Small intestine (tissue), 7 donors: ENCODE data around the gene CNTN5. TPM values are rescaled to one million over a fixed set of nuclear protein-coding genes. Genes with fewer than 3 reads are reported as not detected.

ENCODE experiments used
- DNase-seq, 2 donors: peaks; one replicate each; pipeline versions ENCODE4 v3.0.0 to v3.0.0-alpha.2; 2013
- FAIRE-seq: peaks from 2 replicates; lab custom pipeline; 2012; peaks lifted over from hg19 to GRCh38; lab: Jason Lieb, UNC
- H3K27ac ChIP-seq, 3 donors: one replicate each; pipeline ENCODE4 v1.5.1; 2013; ENCODE audit warnings: low read length in 2 of 3, mild to moderate bottlenecking in 2 of 3, control low read depth in 1 of 3, inconsistent platforms in 1 of 3, low read depth in 1 of 3, moderate library complexity in 1 of 3
- H3K27me3 ChIP-seq, 3 donors: one replicate each; pipeline ENCODE4 v1.6.1; 2013; ENCODE audit warnings: low read length in 3 of 3, inconsistent platforms in 1 of 3; ENCODE audit not compliant: control insufficient read depth in 3 of 3, insufficient read depth in 3 of 3
- H3K36me3 ChIP-seq, 3 donors: one replicate each; pipeline ENCODE4 v1.6.1; 2013; ENCODE audit warnings: low read length in 3 of 3, inconsistent platforms in 1 of 3, low read depth in 1 of 3, mild to moderate bottlenecking in 1 of 3, moderate library complexity in 1 of 3; ENCODE audit not compliant: control insufficient read depth in 3 of 3, insufficient read depth in 2 of 3
- H3K4me1 ChIP-seq, 3 donors: one replicate each; pipeline ENCODE4 v1.6.1; 2013; ENCODE audit warnings: low read length in 2 of 3, inconsistent platforms in 1 of 3, low read depth in 1 of 3, mild to moderate bottlenecking in 1 of 3, moderate library complexity in 1 of 3; ENCODE audit not compliant: control insufficient read depth in 3 of 3, insufficient read depth in 2 of 3
- H3K4me3 ChIP-seq, 3 donors: one replicate each; pipeline ENCODE4 v1.5.1; 2013; ENCODE audit warnings: low read length in 3 of 3, control low read depth in 1 of 3, inconsistent platforms in 1 of 3, low read depth in 1 of 3, mild to moderate bottlenecking in 1 of 3, moderate library complexity in 1 of 3
- H3K9me3 ChIP-seq, 2 donors: one replicate each; pipeline ENCODE4 v1.6.1; 2013; ENCODE audit warnings: low read depth in 1 of 2, low read length in 1 of 2; ENCODE audit not compliant: control insufficient read depth in 2 of 2, insufficient read depth in 1 of 2
- WGBS, 3 donors: extraction: QIAGEN DNeasy Blood & Tissue Kit; methylation state at CpG; one replicate each; pipeline ENCODE4 v1.1.7; 2013; 5-methylcytosine and 5-hydroxymethylcytosine counted together
- polyA plus RNA-seq, 4 donors: library from polyadenylated mRNA; stranded (reverse) in 3 of 4; unstranded in 1 of 4; fragments of 200-250 nt in 3 of 4; fragments of 120-200 nt in 1 of 4; gene quantifications; one replicate each; pipeline versions ENCODE4 v1.2.1 to v1.2.3, GENCODE V29; 2013
- donor health status: healthy with polysubstance abuse.
- donor health status: control.
- donor health status: control.
- donor health status: Bipolar disorder and iron deficiency.
- donor health status: healthy.

Gene CNTN5
- polyA plus RNA-seq, 4 donors, result 0.04 to 0.09 TPM; not detected in 2

DNA sequence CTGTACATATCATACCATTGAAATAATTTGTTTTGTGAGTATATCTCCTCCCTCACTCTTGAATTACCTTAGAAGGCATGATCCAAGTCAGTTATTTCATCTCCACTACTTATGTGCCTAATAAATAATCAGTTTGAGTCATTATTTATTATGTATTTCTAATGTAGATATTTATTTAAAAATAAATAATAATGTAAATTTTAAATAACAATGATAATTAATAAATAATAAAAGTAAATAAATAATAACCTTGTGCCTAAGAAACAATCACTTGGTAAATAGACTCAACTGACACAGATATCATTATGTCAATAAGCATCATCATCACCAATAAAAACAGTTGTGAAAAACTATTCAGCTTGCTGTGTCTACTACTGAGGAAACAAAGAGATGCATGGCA is 213.8 kb downstream of the CNTN5 start:
- no peak for DNase-seq
- H3K27ac ChIP-seq, result no peak overlapping the region
- H3K4me3 ChIP-seq, result no peak overlapping the region
- no peaks in the 10 kb centered on the region for H3K36me3 ChIP-seq
- no peaks in the 10 kb centered on the region for H3K27me3 ChIP-seq
- no peaks in the 10 kb centered on the region for H3K9me3 ChIP-seq
- no peak for FAIRE-seq
- H3K4me1 ChIP-seq, result no peaks in the 10 kb centered on the region

DNA sequence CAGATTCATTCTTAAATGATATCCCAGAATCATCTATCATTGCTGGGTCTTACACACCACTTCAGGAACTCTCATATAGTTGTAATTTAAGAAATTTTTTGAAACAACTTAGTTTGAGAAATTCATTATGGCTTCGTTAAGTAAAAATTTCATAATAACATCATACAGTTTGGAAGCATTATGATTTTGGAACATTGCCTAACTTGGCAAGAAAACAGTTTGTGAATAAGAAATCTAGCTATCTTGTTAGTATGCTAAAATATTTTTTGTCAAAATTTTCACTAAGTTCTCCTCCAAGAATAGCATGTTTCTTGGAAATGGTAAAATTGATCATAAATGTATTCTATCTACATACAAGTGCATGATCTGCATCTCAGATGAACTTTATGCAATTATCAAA is 217.7 kb downstream of the CNTN5 start:
- FAIRE-seq, result no peak

DNA sequence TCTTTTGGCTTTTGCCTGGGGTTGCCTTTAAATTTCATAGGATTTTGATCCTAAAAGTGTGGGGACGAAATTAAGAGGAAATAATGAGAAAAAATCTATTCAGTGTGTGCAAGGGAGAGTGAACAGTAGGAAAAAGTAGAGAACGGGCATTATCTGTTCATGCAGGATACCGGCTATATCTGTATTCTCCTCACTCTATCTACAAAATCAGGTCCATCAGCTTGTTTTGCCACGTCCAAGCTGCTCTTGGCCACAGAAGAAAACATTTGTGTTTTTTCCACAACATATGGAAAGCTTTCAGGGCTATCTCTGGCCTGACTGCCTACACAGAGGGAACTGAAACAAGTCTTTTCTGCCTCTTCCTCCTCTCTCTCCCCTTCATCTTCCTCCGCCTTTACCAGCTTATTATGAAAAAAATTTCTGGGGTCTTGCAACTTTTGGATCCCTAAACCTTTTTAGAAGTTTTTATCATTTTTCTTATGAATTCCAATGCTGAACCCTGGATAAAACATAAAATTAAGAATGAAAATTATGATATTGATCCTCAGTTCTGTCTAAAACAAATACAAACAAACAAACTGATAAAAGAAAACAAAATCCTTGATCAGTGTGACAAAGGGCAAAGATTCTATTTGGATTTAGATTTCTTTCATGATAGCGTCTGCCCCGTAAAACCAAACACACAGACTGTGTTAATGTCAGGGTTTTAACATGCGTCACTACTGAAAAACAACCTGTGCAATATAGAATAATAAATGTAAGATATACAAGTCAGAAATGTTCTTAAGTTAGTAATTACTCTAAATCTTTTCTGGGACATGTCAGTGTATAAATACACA is 219.7 kb downstream of the CNTN5 start:
- no peaks in the 10 kb centered on the region for H3K4me1 ChIP-seq
- no peak overlapping the region for H3K27ac ChIP-seq
- 43 to 68% (median 59%) methylated on average over 8 of the region's 8 CpGs for WGBS, 3 donors
- no peak for DNase-seq
- no peak for FAIRE-seq
- H3K4me3 ChIP-seq, result no peak overlapping the region
- H3K36me3 ChIP-seq, result no peaks in the 10 kb centered on the region
- H3K27me3 ChIP-seq, result no peaks in the 10 kb centered on the region
- H3K9me3 ChIP-seq, result no peaks in the 10 kb centered on the region

More for the DNA sequence above, 217.7 kb downstream of the CNTN5 start:
- H3K36me3 ChIP-seq, result no peaks in the 10 kb centered on the region
- H3K4me3 ChIP-seq, result no peak overlapping the region
- DNase-seq, result no peak
- no peak overlapping the region for H3K27ac ChIP-seq
- H3K9me3 ChIP-seq, result no peaks in the 10 kb centered on the region
- H3K4me1 ChIP-seq, result no peaks in the 10 kb centered on the region
- WGBS, 3 donors, result 66 to 84% (median 75%) methylated on average over 1 of the region's 1 CpG
- no peaks in the 10 kb centered on the region for H3K27me3 ChIP-seq

DNA sequence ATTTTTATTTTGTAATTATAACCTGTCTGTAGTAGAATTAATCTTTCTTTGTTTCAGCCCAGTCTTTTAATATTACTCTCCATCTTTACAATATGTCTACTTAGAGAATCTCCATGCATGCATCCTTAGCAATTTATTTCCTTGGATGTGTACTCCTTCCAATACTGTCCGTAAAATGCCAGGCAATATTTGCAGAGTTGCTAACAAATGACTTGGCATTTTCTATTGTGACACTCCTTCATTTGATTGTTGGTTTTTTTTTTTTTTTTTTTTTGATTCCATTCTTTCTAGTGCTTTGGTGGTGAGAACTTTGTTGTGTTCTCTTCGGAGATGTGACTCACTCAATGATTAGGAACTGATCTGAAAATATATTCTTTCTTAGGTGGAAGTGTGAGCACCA is 220.3 kb downstream of the CNTN5 start:
- FAIRE-seq (no peak), DNase-seq (no peak)
- no peak overlapping the region for H3K27ac ChIP-seq
- H3K9me3 ChIP-seq, result no peaks in the 10 kb centered on the region
- no peak overlapping the region for H3K4me3 ChIP-seq
- no peaks in the 10 kb centered on the region for H3K27me3 ChIP-seq
- WGBS, 3 donors, result 64 to 77% (median 68%) methylated on average over 2 of the region's 2 CpGs
- no peaks in the 10 kb centered on the region for H3K4me1 ChIP-seq
- H3K36me3 ChIP-seq, result no peaks in the 10 kb centered on the region

DNA sequence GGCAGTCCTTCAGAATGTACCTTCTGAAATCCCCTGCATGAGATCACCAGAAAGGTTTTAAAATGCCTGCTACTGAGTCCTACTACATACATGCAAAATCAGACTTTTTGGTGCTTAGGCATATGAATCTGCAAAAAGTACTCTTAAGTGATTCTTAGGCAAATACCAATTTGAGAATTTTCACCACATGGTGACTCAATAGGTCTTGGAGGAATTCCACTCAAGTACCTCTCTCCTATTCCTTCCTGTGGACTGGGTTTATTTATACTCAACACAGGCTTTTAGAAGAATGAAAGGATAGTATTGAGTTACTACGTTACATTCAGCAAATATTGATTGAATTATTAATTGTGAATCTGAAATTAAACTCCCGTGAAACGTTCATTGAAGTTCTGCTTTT is 223.9 kb downstream of the CNTN5 start:
- FAIRE-seq (no peak), DNase-seq (no peak)
- no peaks in the 10 kb centered on the region for H3K4me1 ChIP-seq
- no peak overlapping the region for H3K27ac ChIP-seq
- WGBS, 3 donors, result 69 to 81% (median 77%) methylated on average over 3 of the region's 3 CpGs
- no peak overlapping the region for H3K4me3 ChIP-seq
- no peaks in the 10 kb centered on the region for H3K9me3 ChIP-seq
- H3K36me3 ChIP-seq, result no peaks in the 10 kb centered on the region
- H3K27me3 ChIP-seq, result no peaks in the 10 kb centered on the region

DNA sequence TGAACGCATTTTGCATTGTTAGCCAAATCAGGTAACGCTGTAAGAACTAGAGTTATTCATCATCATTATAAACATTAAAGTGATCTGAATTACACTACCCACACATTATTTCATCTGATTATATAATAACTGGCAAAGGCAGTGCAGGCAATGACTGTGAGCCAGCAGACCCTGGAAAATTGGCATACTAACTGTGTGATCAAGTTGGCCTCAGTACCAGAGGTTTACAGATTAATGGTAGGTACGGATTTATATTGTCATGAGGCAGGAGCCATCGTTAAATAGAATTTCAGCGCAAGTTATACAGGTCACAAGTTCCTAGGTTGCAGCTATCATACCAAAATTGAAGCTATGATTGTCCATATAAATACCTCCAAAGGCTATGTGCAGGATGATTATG is 225.4 kb downstream of the CNTN5 start:
- no peak overlapping the region for H3K4me3 ChIP-seq
- no peaks in the 10 kb centered on the region for H3K27me3 ChIP-seq
- WGBS, 3 donors, result 78 to 91% (median 82%) methylated on average over 5 of the region's 5 CpGs
- no peaks in the 10 kb centered on the region for H3K9me3 ChIP-seq
- DNase-seq, result no peak
- no peaks in the 10 kb centered on the region for H3K4me1 ChIP-seq
- no peaks in the 10 kb centered on the region for H3K36me3 ChIP-seq
- FAIRE-seq, result no peak
- no peak overlapping the region for H3K27ac ChIP-seq

DNA sequence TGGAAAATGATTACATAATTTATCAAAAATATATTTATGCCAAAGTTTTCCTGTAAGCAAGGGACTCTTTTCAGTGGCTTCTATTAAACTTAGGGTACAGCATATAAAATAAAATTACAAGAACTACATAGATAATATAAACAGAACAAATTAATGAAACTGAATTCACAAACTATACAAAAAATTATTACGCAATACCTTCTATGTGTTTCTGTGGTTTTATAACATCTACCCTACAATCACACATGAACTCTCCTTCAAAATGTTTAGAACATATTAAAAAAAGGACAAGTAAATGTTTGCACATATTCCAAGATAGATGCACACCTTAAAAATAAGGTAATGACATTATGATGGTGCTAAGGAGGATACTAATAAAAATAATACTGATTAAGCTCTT is 235.9 kb downstream of the CNTN5 start:
- Histone ChIP-seq H3K9me3 (no peaks in the 10 kb centered on the region), H3K27ac (no peak overlapping the region), H3K36me3 (no peaks in the 10 kb centered on the region), H3K4me3 (no peak overlapping the region), H3K4me1 (no peaks in the 10 kb centered on the region), H3K27me3 (no peaks in the 10 kb centered on the region)
- WGBS, 3 donors, result 95 to 100% (median 97%) methylated on average over 1 of the region's 1 CpG
- DNase-seq, result no peak
- FAIRE-seq, result no peak

DNA sequence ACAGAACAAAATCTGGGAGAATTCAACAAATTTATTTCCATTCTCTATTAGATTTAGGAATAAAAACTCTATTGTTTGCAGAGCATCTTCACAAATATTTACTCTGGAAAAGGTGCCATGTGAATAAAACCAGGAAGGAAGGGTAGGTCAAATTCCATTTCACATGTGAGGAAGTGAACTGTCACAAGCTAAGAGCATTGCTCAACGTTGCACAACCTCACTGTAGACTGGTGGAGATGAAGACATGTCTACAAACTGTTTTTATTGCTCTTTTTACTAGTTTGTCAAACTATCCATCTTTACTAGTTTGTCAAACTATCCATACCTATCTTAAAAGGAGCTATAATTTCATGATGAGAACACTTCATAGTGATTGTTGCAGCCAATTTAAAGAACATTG is 236.4 kb downstream of the CNTN5 start:
- FAIRE-seq, result no peak
- Histone ChIP-seq H3K27me3 (no peaks in the 10 kb centered on the region), H3K4me3 (no peak overlapping the region)

DNA sequence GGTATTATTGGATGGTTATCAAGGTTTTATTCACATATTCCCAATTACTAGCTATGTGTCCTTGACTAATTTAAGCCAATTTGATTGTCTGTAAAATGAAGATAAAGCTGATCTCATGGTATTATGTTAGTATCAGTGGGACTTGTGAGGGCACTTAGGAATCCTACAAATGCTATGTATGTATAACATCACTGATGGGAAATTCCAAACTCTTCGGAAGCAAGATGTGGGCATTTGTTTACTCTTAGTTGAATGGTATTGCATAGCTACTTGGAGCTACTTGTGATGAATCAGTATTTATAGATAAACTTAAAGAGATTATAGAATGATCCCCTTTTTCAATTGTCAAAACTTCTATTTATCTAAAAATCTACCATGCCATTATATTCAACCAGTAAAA is 239.9 kb downstream of the CNTN5 start:
- no peak for DNase-seq
- no peak for FAIRE-seq
- Histone ChIP-seq H3K4me3 (no peak overlapping the region), H3K4me1 (no peaks in the 10 kb centered on the region), H3K27me3 (no peaks in the 10 kb centered on the region), H3K9me3 (no peaks in the 10 kb centered on the region), H3K36me3 (no peaks in the 10 kb centered on the region), H3K27ac (no peak overlapping the region)
- WGBS, 3 donors, result 44 to 55% (median 45%) methylated on average over 1 of the region's 1 CpG

More for the DNA sequence above, 236.4 kb downstream of the CNTN5 start:
- no peak overlapping the region for H3K27ac ChIP-seq
- H3K4me1 ChIP-seq, result no peaks in the 10 kb centered on the region
- no peaks in the 10 kb centered on the region for H3K9me3 ChIP-seq
- DNase-seq, result peak in 1 of 2 donors; percentile 6
- 3 to 16% (median 5%) methylated on average over 1 of the region's 1 CpG for WGBS, 3 donors
- no peaks in the 10 kb centered on the region for H3K36me3 ChIP-seq
